ENCODE results near the gene ADPRS.

GRCh38 chr1:36080236-36080635 lies 8.5 kb upstream of the ADPRS start:
- no peak for TF ChIP-seq CTCF (IDR thresholded peaks at IDR 0.05)
- TF ChIP-seq EZH2 (IDR thresholded peaks at IDR 0.05) = no peak
